Esophagus muscularis mucosa (tissue), 4 donors: ENCODE data around the gene SRRT. TPM values are rescaled to one million over a fixed set of nuclear protein-coding genes. Genes with fewer than 3 reads are reported as not detected.

ENCODE experiments used
- DNase-seq: peaks from one replicate; pipeline ENCODE4 v3.0.0-alpha.2; 2017; ENCODE audit errors: extremely low spot score
- H3K27ac ChIP-seq, 4 donors: fragments of 200-600 bp; sonication (generic); replicated peaks in 1 of 4; 1 replicate in 3 of 4; 2 replicates in 1 of 4; pipeline ENCODE4 v1.5.1; 2016 to 2019; ENCODE audit warnings: mild to moderate bottlenecking in 1 of 4
- H3K27me3 ChIP-seq, 4 donors: fragments of 200-600 bp; sonication (generic); one replicate each; pipeline versions ENCODE4 v1.5.1 to v1.6.0; 2016 to 2019
- H3K36me3 ChIP-seq, 4 donors: fragments of 200-600 bp; sonication (generic); one replicate each; pipeline ENCODE4 v1.5.1; 2016 to 2019
- H3K4me1 ChIP-seq, 4 donors: fragments of 200-600 bp; sonication (generic); one replicate each; pipeline ENCODE4 v1.5.1; 2016 to 2019
- H3K4me3 ChIP-seq, 4 donors: fragments of 200-600 bp; sonication (generic); 1 replicate in 2 of 4; 2 replicates in 2 of 4; pipeline ENCODE4 v1.5.1; 2016 to 2019; ENCODE audit warnings: mild to moderate bottlenecking in 4 of 4, moderate library complexity in 1 of 4
- H3K9me3 ChIP-seq, 4 donors: fragments of 200-600 bp; sonication (generic); 1 replicate in 3 of 4; 2 replicates in 1 of 4; pipeline ENCODE4 v1.5.1; 2016 to 2019
- CTCF ChIP-seq, 3 experiments: fragments of 200-600 bp in 2 of 3; fragments of 450-650 bp in 1 of 3; sonication (generic) in 2 of 3; IDR thresholded peaks; one replicate each; pipeline ENCODE4 v1.5.1; 2017 to 2019; ENCODE audit warnings: antibody characterized with exemption in 3 of 3, mild to moderate bottlenecking in 2 of 3, moderate library complexity in 1 of 3
- EP300 ChIP-seq: sonication (generic); formaldehyde crosslinking; IDR thresholded peaks from one replicate; pipeline ENCODE4 v1.6.1; 2017; ENCODE audit warnings: antibody characterized with exemption
- POLR2A ChIP-seq: fragments of 450-650 bp; IDR thresholded peaks from one replicate; pipeline ENCODE4 v1.6.1; 2017; ENCODE audit warnings: antibody characterized with exemption, moderate library complexity, mild to moderate bottlenecking, low read depth
- POLR2AphosphoS5 ChIP-seq, 2 donors: sonication (generic); formaldehyde crosslinking; IDR thresholded peaks; one replicate each; pipeline ENCODE4 v1.6.1; 2017; ENCODE audit warnings: antibody characterized with exemption in 2 of 2
- WGBS: methylation state at CpG from one replicate; pipeline ENCODE4 v1.1.5; 2018; 5-methylcytosine and 5-hydroxymethylcytosine counted together
- intact Hi-C: fragments of 100-400 bp; cut with DNase I; formaldehyde crosslinking; loops from one replicate; pipeline ENCODE4 v1.15.1; 2023
- total RNA-seq, 4 donors: library from RNA; depleted of rRNA; stranded (reverse); fragments of >200 nt; gene quantifications; one replicate each; pipeline versions ENCODE4 v1.1.0 to v1.2.1, GENCODE V29; 2016

SRRT gene
- total RNA-seq, result 10 to 100 TPM; 47.2 to 69.6 (median 61.7) TPM

- H3K4me1 ChIP-seq, result peaks cover 33 to 59% (median 55%) of the 10 kb centered on the region in 4 donors
- TF ChIP-seq POLR2AphosphoS5 (IDR thresholded peaks at IDR 0.05), result peak; percentile 99 to 100
- peak in 2 of 3 experiments; percentile 43 to 65 for TF ChIP-seq CTCF (IDR thresholded peaks at IDR 0.05)
- TF ChIP-seq POLR2A, result peak; percentile 92
- TF ChIP-seq EP300, result no peak
- peak within 1 kb of the TSS; percentile 92 to 99 (median 94) for H3K4me3 ChIP-seq
- H3K27me3 ChIP-seq, result peaks cover 0 to 10% (median 0%) of the 10 kb centered on the region in 4 donors
- WGBS, result 8% methylated on average over 25 of the region's 79 CpGs
- H3K36me3 ChIP-seq, result peaks cover 24 to 72% (median 53%) of the 10 kb centered on the region in 4 donors
- H3K27ac ChIP-seq, result peak within 1 kb of the TSS; percentile 92 to 99 (median 97)
- H3K9me3 ChIP-seq, result no peaks in the 10 kb centered on the region
- intact Hi-C loops, result no loop called here
- peak; percentile 100 for DNase-seq
Measured at GRCh38 chr7:100874577-100875355, at the start of gene SRRT. SRRT (plus strand) TSS chr7:100875103; CDS start chr7:100875591, 488 bp downstream.

- H3K27ac ChIP-seq, result peak overlapping the region; percentile 85 to 91 (median 88)
- H3K36me3 ChIP-seq, result peaks cover 9 to 41% (median 38%) of the 10 kb centered on the region in 4 donors
- peaks cover 19 to 58% (median 51%) of the 10 kb centered on the region in 4 donors for H3K4me1 ChIP-seq
- TF ChIP-seq EP300, result no peak
- TF ChIP-seq POLR2A, result no peak
- TF ChIP-seq CTCF (IDR thresholded peaks at IDR 0.05), result no peak
- peak; percentile 26 to 31 for TF ChIP-seq POLR2AphosphoS5 (IDR thresholded peaks at IDR 0.05)
- H3K9me3 ChIP-seq, result no peaks in the 10 kb centered on the region
- 25% methylated on average over 16 of the region's 16 CpGs for WGBS
- intact Hi-C loops, result no loop called here
- peak overlapping the region; percentile 76 to 93 (median 76) for H3K4me3 ChIP-seq
- no peak for DNase-seq
- H3K27me3 ChIP-seq, result no peaks in the 10 kb centered on the region
Measured at GRCh38 chr7:100825215-100825671, 49.7 kb upstream of the SRRT start.

- peak overlapping the region; percentile 76 to 93 (median 76) for H3K4me3 ChIP-seq
Measured at GRCh38 chr7:100825751-100826513, 49.0 kb upstream of the SRRT start.

More at GRCh38 chr7:100825751-100826513, 49.0 kb upstream of the SRRT start:
- intact Hi-C loops, result no loop called here
- no peak for TF ChIP-seq CTCF (IDR thresholded peaks at IDR 0.05)
- no peak for TF ChIP-seq POLR2A
- no peak for TF ChIP-seq POLR2AphosphoS5 (IDR thresholded peaks at IDR 0.05)
- no peak for TF ChIP-seq EP300
- DNase-seq, result no peak
- no peaks in the 10 kb centered on the region for H3K9me3 ChIP-seq
- peaks cover 19 to 58% (median 51%) of the 10 kb centered on the region in 4 donors for H3K4me1 ChIP-seq
- 22% methylated on average over 17 of the region's 17 CpGs for WGBS
- peaks cover 2 to 34% (median 31%) of the 10 kb centered on the region in 4 donors for H3K36me3 ChIP-seq
- H3K27ac ChIP-seq, result peak overlapping the region; percentile 85 to 91 (median 88)
- no peaks in the 10 kb centered on the region for H3K27me3 ChIP-seq
